ENCODE data around the gene KIF22.
"Not testable (repeated sequence)": the region's sequence is repeated elsewhere in the genome, so short reads cannot be mapped to it uniquely, and the experiment has no call there.

KIF22 gene

DNA sequence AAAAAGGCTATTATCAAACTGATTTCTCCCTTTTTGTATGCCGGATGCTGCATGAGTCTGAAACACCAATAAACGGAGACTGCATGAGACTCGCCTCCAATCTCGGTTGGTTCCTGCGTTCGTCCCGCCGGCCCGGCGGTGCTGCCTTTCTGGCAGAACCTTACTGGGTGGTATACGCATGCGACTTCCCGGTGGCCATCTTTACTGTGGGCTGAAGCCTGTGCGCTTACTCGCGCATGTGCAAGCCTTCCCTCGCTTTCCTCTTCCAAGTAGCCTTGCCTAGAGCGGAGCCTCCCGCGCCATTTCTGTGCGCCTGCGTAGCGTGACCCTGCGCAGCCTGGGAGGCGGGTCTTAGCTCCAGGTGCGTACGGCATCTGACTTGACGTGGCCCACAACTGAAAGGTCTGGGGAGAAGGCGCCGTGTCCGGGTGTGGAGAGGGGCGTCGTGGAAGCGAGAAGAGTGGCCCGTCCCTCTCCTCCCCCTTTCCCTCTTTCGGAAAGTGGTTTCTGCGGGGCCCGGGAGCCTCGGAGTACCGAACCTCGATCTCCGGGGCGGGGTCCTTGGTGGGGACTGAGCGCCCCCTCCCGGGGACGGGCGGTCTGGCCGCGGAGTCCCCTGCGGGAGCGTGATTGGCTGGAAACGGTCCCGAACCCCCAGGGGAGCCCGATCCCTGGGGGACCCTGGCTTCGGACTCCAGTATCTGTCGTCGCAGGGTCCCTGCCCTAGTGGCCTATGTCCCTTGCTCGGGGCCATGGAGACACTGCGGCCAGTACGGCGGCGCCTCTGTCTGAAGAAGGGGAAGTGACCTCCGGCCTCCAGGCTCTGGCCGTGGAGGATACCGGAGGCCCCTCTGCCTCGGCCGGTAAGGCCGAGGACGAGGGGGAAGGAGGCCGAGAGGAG, 25.5 kb downstream of the KIF22 start, which contains the start of gene PAGR1:
PAGR1 (plus strand) TSS at position 360 of the 901 bp plus-strand sequence; CDS start at position 734, 374 bp downstream.
- DNase-seq: peak; percentile 99

DNA sequence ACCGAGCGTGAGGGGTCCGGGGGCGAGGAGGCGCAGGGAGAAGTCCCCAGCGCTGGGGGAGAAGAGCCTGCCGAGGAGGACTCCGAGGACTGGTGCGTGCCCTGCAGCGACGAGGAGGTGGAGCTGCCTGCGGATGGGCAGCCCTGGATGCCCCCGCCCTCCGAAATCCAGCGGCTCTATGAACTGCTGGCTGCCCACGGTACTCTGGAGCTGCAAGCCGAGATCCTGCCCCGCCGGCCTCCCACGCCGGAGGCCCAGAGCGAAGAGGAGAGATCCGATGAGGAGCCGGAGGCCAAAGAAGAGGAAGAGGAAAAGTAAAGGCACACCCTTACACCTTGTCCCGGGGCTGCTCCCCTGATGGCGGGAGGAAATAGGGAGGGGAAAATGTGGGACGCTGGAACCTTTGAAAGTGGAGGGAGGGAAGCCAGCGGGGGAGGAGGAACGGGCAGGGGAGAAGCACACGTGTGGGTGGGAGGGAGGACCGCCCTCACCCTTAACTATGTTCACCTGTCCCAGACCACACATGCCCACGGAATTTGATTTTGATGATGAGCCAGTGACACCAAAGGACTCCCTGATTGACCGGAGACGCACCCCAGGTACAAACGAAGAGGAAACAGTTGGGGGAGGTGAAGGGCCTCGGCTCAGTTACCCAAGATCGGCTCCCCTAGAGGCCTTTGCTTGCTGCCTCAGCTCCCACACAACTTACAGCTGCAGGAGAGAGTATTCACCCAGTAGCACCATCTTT, 26.3 kb downstream of the KIF22 start:
- peak; percentile 39 for DNase-seq

DNA sequence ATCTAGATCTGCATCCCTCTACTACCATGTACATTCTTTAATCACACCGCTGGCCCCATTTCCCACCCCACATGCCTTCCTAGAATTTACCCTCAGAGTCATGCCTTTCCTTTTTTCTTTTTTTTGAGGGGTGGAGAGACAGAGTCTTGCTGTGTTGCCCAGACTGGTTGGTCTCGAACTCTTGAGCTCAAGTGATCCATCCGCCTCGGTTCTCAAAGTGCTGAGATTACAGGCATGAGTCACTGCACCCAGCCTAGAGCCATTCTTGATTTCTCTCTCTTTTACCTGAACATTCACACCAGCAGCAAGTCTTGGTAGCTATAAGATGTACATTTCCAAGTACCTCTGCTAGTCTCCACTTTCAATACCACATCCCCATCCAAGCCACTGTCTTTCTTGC, 27.5 kb downstream of the KIF22 start:
- no peak for DNase-seq

DNA sequence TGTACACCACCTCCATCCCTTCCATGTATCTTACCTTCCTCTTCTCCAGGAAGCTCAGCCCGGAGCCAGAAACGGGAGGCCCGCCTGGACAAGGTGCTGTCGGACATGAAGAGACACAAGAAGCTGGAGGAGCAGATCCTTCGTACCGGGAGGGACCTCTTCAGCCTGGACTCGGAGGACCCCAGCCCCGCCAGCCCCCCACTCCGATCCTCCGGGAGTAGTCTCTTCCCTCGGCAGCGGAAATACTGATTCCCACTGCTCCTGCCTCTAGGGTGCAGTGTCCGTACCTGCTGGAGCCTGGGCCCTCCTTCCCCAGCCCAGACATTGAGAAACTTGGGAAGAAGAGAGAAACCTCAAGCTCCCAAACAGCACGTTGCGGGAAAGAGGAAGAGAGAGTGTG, 29.0 kb downstream of the KIF22 start:
- no peak for DNase-seq

DNA sequence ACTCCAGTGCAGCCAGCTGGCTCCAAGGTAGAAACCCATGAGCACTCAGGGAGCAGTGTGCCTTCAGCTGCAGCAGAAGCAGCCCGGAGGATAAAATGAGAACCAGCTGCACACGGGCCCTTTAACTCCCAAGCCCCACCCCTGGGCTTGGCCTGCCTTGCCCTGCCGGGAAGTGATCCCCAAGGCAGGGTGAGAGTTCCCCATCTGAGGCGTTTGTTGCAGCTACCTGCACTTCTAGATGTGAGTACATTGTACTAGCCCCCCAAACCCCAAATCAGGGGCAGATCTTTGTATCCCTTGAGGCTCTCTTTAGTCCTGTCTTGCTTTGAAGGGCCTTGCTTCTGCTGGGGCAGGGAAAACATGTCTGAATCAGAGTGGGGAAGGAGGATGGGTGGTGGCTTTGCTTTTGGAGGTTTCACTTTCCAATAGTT, 29.7 kb downstream of the KIF22 start, which contains the start of gene MVP:
MVP (plus strand) TSS at position 192 of the 431 bp plus-strand sequence. CDS start 10,088 bp downstream, outside the sequence.
- DNase-seq: peak; percentile 72

DNA sequence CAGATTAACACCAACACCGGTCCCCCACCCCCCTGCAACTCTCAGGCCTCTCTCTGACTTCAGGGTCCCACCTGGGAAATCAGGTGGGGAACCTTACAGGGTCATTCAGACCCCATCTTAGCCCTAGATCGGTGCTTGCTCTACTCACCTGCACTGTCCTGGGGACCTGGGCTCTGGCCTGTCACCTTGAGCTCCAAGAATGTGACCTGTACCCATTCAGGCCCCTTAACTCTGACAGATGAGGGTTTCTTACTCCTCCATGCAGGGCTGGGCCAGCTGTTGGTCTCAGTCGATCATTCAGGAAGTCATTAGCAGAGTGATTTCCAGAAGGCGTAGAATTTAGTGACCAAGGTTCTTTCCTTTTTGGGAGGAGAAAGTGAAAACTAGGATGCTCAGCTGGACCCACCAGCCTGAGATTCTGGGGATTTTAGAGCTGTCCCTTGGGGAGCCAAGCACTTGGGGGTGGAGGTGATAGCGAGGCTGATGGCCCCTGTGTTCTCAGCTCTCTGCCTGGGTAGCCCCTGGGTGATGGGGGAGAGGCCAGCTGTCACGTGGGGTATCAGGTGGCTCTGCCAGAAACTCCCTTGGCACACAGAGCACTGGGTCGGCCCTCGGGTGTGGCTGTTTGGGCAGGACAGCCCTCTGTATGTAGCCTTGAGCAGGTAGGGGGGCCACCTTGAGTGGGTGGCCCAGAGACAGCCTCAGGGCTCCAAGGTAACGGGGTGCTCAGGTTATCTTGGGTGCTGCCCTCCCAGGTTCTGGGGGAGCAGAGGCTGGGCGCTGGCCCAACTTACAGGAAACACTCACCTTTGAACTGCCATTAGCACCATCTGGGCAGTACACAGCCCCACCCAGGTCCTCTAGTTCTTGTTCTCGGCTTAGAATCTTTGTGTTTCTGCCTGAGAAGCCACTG, 30.4 kb downstream of the KIF22 start:
- no peak for DNase-seq

DNA sequence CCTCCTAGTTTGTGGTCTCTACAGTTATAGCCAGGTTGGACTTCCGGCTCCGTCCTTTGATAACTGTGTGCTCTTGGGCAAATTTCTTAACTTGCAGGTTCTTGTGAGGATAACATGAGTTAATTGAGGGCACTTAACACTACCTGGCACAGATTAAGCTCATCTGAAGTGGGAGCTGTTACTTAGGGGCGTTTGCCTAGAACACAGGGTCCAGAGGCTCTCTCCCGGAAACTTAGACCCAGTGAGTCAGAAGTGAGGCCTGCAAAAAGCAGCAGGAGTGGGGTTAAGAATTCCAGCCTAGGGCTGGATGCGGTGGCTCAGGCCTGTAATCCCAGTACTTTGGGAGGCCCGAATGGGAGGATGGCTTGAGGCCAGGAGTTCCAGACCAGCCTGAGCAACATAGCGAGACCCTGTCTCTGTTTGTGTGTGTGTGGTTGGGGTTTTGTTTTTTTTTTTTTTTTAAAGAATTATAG, 31.1 kb downstream of the KIF22 start:
- peak; percentile 82 for DNase-seq

DNA sequence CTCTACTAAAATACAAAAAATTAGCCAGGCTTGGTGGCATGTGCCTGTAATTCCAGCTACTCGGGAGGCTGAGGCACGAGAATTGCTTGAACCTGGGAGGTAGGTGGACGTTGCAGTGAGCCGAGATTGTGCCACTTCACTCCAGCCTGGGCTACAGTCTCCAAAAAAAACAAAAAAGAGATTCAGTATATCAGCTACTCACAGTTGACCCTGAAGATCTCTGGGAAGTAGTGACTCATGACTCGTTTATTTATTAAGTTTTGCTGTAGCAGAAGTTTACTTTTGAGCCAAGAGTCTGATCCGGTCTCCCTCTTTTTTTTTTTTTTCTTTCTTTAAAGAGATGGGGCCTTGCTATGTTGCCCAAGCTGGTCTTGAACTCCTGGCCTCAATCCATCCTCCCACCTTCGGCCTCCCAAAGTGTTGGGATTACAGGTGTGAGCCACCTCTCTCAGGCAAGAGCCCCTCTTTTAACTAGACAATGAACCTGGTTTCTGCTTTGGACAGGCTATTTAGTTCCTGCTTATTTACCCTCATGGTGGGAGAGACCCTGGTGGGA, 34.1 kb downstream of the KIF22 start:
- peak; percentile 83 for DNase-seq

DNA sequence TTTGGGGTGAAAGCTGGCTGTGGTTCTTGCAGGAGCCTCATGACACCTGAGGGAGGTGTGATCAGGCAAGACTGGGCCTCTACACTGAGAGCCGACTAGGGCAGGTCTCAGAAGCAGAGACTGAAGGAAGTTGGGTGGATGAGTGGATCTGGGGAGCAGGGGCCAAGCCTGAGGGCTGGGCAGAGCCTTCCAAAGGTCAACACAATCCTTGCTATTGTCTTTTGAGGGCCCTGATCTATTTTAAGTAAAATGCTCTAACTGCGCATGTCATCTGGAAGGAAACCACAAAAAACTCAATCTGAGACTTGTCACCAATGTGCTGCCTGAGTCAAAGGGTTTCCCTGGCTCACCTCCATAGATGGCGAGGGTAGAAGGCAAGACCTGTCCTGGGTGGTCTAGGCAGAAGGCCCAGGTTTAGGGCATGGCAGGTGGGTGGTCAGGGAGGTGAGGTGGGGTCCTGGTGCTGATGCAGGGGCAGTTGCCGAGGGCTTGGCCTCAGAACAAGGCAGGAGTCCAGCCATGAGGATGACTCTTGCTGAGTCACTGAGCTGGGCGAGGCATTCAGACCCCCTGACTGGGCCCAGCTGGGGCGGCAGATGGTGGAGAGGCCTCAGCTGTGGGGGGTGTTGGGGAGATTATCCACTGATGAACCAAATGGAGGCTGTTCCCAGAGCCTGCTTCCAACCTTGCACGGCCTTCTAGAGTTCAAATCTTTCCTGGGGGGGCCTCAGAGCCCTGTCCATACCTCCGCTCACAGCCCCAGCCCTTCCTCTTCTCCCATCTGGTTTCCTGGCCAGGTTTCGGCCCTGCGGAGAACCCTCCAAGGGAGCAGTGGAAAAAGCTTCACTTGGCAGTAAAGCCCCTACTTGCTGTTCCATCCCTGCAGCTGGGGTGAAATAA, 34.8 kb downstream of the KIF22 start:
- peak; percentile 90 for DNase-seq

DNA sequence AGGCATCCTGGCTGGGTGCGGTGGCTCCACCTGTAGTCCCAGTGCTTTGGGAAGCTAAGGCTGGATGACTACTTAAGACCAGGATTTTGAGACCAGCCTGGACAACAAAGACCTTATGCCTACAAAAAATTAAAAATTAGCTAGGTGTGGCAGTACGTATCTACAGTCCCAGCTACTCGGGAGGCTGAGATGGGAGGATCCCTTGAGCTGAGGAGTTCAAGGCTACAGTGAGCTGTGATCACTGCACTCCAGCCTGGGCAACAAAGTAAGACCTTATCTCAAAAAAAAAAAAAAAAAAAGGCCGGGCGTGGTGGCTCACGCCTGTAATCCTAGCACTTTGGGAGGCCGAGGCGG, 35.8 kb downstream of the KIF22 start:
- DNase-seq: no peak

DNA sequence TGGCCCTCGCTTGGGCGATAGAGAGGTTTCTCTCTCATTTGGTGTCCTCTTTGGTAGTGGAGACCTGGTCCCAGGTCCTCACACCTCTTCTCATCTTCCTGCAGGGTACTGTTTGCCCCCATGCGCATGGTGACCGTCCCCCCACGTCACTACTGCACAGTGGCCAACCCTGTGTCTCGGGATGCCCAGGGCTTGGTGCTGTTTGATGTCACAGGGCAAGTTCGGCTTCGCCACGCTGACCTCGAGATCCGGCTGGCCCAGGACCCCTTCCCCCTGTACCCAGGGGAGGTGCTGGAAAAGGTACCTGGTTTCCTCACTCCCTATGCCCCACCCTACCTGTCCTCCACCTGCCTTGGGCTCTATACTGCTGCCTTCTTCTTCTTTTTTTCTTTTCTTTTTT, 40.2 kb downstream of the KIF22 start:
- no peak for DNase-seq

DNA sequence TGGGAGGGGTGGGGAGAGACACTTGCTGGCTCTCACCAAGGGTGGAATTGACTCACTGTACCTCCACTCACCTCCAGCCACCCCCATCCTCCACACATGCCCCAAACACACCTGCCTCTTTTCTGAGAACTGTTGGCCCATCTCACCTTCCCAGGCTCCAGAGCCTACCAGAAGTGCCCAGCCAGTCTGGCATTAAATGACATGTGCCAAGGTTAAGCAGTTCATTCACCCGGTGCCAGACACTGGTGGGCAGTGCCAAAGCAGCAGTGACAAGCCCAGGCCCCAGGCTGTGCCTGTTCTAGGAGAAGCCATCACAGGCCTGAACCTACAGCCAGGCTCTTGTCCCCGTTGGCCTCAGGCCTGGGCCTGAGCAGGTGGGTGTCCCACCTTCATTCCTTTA, 40.9 kb downstream of the KIF22 start:
- DNase-seq: no peak

DNA sequence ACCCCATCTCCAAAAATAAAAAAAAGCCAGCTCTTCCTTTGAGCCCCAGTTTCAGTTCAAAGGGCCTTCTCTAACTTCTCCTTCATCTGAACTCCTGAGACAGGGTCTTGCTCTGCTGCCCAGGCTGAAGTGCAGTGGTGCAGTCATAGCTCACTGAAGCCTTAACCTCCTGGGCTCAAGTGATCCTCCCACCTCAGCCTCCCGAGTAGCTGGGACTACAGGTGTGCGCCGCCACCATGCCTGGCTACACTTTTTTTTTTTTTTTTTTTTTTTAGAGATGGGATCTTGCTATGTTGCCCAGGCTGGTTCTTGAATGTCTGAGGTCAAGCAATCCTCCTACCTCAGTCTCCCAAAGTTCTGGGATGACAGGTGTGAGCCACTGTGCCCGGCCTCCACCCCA, 42.7 kb downstream of the KIF22 start:
- DNase-seq: not testable (repeated sequence)

DNA sequence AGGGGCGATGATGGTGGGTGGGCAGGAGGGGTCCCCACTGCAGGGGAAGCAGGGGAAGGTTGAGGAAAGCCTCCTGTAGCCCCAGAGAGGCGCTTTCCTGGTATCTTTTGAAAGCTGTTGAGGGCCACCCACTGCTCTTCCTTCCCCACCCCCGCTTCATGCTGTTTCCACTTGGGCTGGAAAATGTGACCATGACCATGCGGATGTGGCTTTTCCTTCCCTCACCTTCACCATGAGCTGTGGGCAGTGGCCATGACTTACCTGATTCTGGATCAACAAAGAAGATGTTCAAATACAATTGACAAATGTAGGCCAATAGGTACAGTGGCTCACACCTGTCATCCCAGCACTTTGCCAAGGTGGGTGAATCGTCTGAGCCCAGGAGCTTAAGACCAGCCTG, 43.5 kb downstream of the KIF22 start:
- no peak for DNase-seq

DNA sequence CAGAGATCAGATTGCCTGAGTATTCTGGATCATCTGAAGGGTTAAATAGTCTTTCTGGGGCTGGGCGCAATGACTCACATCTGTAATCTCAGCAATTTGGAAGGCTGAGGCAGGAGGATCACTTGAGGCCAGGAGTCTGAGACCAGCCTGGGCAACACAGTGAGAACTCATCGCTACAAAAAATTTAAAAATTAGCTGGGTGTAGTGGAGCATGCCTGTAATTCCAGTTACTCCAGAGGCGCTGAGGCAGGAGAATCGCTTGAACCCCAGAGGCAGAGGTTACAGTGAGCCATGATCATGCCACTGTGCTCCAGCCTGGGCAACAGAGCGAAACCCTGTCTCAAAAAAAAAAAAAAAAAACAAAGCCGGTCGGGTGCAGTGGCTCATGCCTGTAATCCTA, 45.4 kb downstream of the KIF22 start:
- DNase-seq: no peak

DNA sequence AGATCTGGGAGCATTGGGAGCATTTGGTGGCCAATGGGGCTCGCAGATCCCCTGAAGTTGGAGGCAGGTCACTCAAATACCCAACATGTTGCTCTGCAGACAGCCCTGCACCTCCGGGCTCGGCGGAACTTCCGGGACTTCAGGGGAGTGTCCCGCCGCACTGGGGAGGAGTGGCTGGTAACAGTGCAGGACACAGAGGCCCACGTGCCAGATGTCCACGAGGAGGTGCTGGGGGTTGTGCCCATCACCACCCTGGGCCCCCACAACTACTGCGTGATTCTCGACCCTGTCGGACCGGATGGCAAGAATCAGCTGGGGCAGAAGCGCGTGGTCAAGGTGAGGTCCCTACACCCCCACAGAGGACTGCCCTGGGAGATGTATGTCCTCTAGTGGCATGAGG, 46.1 kb downstream of the KIF22 start:
- DNase-seq: no peak

DNA sequence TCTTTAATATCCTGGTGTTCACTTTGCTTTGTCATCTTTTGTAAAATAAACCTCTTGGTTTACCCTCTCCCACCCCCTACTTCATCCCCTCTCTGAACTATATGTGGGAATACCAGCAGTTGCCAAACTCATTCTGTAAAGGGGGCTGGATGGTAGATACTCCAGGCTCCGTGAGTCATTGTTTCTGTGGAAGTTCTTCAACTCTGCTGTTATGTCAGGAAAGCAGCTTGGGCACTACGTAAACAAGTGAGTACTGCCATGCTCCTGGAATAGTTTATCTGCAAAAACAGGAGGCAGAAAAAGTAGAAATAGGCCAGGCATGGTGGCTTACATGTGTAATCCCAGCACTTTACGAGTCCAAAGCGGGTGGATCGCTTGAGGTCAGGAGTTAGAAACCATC, 47.3 kb downstream of the KIF22 start:
- no peak for DNase-seq

DNA sequence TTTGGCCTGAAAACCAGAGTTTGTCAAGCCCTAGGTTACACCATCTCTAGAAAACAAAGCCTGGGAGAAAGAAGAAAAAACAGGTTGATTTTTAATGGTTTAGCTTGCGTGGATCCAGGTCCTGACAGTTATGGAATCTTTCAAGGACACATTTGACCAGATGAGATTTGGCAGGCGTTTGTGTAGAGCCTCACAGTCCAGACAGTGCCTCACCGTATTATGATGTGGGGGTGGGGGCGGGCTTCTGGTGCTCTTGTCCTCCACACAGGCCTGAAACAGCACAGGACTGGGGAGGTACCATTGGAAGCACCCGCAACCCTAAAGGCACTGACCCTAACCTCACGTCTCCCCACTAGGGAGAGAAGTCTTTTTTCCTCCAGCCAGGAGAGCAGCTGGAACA, 49.3 kb downstream of the KIF22 start:
- no peak for DNase-seq

DNA sequence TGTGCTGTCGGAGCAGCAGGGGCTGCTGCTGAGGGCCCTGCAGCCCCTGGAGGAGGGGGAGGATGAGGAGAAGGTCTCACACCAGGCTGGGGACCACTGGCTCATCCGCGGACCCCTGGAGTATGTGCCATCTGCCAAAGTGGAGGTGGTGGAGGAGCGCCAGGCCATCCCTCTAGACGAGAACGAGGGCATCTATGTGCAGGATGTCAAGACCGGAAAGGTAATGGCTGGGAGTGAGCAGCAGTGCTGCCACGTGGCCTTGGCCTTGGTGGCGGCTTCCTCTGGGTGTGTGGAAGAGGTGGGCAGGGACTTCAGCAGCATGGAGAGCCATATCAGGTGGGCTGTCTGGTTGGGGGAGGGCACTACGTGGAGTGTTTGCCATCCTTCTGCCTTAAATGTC, 49.7 kb downstream of the KIF22 start:
- no peak for DNase-seq

DNA sequence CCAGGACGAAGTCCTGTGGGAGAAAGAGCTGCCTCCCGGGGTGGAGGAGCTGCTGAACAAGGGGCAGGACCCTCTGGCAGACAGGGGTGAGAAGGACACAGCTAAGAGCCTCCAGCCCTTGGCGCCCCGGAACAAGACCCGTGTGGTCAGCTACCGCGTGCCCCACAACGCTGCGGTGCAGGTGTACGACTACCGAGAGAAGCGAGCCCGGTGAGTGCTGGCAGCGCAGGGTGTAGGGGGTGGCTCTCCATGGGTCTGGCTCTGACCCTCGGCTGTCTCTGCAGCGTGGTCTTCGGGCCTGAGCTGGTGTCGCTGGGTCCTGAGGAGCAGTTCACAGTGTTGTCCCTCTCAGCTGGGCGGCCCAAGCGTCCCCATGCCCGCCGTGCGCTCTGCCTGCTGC, 51.1 kb downstream of the KIF22 start:
- DNase-seq: no peak

DNA sequence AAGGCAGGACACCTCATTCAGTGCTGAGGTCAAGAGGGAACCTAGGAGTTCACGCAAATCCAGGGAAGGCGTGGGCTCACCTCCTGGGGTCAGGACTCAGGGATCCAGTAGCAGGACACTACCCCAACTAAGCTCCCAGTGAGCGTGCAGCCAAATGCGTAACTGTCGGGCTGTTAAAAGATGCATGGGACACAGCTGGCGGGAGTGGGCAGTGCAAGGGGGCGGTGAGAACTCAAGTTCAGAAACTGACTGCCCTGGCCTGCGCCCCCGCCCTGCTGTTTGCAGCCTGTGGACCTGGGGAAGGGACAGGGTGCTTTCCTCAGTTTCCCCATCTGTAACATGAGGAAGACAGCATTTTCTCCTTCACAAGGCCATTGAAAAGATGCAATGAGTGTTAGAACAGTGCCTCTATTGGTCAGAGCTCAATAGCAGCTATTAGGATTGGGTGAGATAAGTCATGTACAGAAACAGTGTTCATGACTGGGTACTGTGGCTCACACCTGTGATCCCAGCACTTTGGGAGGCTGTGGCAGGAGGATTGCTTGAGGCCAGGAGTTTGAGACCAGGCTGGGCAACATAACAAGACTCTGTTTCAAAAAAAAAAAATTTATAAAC, 52.3 kb downstream of the KIF22 start:
- no peak for DNase-seq
